NCI-H2196 (cell line): ENCODE results near the gene PIH1D1.
"Not testable (repeated sequence)": the region's sequence is repeated elsewhere in the genome, so short reads cannot be mapped to it uniquely, and the experiment has no call there.

Experiments used
- DNase-seq: peaks from one replicate; lab custom pipeline; 2025; ENCODE audit not compliant: unreplicated experiment; lab: John Stamatoyannopoulos, UW

The PIH1D1 gene

DNA sequence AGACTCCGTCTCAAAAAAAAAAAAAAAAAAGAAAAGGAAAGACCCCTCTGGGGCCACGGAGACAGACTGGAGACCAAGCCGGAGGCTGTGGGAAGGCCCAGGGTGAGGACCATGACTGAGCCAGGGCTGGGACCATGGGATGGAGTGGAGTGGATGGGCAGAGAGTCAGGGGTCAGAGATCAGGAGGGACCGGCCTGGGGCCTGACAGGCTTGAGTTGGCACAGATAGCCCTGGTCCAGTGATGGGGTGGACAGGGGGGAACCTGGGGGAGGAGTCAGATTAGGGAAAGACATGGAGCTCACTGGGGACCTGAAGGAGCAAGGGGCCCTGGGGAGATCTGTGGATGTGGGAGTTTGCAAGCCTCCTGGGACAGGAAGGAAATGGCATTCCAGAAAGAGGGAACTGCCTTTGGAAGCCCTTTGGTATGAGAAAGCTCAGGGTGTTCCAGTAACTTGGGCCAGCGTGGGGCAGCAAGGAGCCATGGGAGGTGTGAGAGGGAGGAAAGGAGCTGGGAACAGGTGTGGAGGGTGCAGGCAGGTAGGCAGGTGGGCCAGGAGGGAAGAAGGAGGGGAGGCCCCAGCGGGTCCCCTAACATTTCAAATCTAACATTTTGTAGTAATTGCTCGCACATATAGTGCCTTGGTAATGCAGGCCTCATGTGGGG lies 29.5 kb upstream of the PIH1D1 start:
- no peak for DNase-seq

DNA sequence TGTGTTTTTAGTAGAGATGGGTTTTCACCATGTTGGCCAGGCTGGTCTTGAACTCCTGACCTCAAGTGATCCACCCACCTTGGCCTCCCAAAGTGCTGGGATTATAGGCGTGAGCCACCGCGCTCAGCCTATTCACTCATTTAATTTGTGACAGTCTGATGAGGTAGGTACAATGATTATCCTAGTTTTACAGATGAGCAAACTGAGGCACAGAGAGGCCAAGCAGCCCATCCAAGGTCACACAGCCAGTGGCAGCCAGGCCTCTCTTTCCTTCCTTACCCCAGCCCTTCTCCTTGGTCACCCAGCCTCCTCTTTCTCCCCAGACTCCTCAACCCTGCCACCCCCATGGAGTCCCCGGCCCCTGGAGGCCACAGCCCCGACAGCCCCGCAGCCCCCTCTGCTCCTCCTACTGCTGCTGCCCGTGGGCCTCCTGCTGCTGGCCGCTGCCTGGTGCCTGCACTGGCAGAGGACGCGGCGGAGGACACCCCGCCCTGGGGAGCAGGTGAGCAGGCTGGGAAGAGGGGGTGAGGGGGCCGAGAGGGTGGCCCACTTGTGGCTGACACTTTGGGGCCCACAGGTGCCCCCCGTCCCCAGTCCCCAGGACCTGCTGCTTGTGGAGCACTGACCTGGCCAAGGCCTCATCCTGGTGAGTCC lies 28.5 kb upstream of the PIH1D1 start:
- DNase-seq: no peak

DNA sequence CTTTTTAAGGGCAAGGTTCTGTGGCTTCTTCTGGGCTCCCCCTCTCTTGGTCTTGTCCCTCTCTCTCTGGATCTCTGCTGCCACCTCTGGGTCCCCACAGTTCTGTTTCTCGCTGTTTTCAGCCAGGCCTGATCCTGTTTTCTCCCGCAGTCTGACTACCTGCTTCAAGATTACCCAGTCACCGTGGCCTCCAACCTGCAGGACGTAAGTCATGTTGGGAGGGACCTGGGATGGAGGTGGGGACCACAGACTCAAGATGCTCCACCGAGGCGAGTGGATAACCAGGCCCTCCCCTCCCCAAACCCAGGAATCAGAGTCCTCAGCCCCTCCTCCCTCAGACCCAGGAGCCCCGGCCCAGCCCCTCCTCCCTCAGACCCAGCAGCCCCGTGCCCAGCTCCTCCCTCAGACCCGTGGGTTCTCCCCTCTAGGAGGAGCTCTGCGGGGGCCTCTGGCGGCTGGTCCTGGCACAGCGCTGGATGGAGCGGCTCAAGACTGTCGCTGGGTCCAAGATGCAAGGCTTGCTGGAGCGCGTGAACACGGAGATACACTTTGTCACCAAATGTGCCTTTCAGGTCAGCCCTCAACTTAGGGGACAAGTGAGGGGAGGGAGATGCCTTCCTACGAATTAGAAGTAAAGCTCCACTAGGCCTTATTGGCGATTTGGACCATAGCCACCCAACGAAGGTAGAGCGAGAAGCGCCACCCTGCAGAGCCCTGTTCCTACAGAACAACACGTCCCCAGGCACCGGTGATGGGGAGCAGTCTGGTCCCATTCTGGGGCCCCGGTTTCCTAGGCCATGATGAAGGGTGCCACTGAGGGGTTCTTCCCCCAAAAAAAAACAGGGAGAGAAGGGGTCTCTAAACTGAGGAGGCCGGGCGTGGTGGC lies 24.6 kb upstream of the PIH1D1 start:
- DNase-seq: no peak

DNA sequence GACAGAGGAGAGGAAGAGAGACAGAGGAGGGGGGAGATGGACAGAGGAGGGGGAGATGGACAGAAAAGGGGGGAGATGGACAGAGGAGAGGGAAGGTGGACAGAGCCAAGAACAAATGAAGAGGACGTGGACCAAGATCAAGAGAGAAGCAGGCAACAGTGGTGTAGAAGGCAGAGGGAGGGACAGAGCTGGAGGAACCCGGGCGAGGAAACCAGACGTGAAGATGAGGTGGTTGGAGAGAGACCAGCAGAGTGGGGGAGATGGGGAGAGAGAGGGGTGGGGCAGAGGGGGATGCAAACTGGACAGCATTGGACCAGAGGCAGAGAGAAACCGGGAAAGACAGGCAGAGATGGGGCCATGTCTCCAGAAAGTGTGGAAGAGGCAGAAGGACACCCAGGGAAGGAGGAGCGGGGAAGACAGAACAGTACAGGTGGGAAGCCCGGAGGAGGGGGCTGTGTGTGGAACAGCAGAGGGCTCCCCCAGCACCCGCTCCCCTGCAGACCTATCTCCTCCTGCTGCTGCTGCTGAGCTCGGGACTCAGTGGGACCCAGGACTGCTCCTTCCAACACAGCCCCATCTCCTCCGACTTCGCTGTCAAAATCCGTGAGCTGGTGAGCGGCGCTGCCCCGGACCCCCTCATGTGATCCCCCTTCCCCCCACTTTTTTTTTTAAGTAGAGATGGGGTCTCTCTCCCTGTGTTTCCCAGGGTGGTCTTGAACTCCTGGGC lies 23.7 kb upstream of the PIH1D1 start:
- DNase-seq: no peak

DNA sequence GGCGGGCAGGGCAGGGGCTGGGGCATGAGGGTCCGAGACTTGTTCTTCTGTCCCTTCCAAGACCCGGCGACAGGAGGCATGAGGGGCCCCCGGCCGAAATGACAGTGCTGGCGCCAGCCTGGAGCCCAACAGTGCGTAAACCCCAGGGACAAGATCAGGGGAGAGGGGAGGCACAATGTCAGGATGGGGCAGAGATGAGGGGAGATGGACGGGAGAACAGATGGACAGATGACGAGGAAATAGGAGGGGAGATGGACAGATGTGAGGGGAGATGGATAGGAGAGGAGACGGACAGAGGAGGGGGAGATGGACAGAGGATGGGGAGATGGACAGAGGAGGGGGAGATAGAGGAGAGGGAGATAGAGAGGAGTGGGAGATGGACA lies 22.9 kb upstream of the PIH1D1 start:
- DNase-seq: no peak

DNA sequence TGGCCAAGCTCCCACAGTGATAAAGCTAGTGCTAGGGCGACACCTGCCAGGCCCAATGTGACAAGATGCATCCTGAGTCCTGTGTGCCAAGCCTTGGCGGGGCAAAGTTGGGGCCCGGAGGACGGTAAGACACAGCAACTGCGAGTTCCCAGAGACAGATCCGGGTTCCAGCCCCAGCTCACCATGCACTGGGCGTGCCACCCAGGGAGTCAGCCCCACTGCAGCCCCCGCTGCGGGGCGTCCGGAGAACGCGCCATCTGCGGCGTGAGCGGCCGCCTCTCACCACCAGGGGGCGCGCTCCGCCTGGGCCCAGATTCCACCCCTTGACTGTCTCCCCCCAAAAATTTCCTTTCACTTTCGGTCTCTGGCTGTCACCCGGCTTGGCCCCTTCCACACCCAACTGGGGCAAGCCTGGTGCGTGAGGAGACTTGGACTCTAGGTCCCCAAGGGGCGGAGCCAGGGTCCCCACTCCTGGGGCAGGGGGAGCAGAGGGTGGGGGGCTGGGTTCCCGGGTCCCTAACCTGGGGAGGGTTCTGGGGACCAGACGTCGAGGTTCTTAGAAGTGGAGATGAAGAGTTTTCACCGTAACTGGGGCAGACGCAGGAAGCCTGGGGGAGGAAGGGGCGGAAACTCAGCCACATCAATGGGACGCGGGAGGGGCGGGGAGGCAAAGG lies 22.4 kb upstream of the PIH1D1 start, which contains the start of gene FLT3LG:
Gene FLT3LG (plus strand): TSS at position 348 of the 674 bp plus-strand sequence. CDS start 425 bp downstream, outside the sequence.
- peak; percentile 79 for DNase-seq

- not testable (repeated sequence) for DNase-seq
Observed at GRCh38 chr19:49473501-49473867, 21.9 kb upstream of the PIH1D1 start.

GRCh38 chr19:49472936-49473335 lies 21.3 kb upstream of the PIH1D1 start:
- DNase-seq: no peak

DNA sequence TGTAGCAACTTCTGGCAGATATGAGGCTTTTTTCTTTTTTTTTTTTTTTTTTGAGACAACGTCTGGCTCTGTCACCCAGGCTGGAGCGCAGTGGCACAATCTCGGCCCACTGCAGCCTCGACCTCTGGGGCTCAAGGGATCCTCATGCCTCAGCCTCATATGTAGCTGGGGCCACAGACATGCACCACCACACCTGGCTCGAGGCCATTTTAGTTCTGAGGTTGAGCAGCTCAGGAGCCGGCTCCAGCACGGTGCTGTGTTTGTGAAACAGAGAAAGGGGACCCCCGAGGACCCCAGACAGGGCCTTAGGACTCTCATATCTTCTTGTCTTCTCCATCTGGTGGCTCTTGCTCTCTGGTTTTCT lies 19.0 kb upstream of the PIH1D1 start:
- DNase-seq: no peak

DNA sequence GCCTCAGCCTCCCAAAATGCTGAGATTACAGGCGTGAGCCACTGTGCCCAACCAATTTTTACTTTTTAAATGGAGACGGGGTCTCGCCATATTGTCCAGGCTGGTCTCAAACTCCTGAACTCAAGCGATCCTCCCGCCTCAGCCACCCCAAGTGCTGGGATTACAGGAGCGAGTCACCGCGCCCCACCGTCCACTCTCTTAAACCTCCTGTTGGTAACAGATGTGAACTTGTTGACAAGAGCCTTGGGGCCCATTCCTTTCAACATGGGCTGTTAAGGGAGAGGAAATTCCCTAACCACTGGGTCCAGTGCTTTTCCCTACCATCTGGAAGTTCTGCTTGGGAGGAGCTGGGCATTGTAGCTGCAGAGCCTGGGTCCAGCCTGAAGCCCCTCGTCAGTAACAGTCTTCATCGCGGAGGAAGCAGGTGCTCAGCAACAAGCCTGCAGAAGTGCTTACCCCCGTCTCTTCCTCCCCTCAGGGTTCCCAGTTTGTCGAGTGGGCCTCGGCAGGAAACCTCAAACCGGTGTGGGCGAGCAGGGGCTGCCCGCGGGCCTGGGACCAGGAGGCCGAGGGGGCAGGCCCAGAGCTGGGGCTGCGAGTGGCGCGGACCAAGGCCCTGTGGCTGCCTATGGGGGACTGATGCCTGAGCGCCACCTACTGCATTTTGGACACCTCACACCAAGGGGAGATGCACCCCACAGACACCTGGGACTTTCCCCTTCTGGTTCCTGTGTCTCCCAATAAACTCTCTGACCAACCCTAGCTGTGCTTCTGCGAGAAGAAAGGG lies 18.4 kb upstream of the PIH1D1 start:
- no peak for DNase-seq

GRCh38 chr19:49468746-49469447 lies 17.3 kb upstream of the PIH1D1 start:
- DNase-seq: peak; percentile 47

GRCh38 chr19:49468199-49468598 lies 16.6 kb upstream of the PIH1D1 start:
- no peak for DNase-seq

- DNase-seq: no peak
Observed at GRCh38 chr19:49465371-49465770, 13.8 kb upstream of the PIH1D1 start.

- DNase-seq: no peak
Observed at GRCh38 chr19:49463960-49464740, 12.5 kb upstream of the PIH1D1 start.

DNA sequence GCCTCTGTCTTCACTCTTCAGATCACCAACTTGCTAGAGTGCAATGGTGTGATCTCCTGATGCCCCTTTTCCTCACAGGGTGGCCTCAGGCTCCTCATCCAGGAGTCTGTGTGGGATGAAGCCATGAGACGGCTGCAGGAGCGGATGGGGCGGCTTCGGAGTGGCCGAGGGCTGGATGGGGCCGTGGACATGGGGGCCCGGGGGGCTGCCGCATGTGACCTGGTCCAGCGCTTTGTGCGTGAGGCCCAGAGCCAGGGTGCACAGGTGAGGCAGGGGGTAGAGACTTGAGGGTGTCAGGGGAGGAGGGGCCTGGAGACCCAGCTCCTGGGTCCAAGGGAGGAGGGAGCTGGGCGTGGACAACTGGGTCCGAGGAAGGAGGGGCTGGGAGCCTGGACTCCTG lies 10.9 kb upstream of the PIH1D1 start:
- DNase-seq: no peak

DNA sequence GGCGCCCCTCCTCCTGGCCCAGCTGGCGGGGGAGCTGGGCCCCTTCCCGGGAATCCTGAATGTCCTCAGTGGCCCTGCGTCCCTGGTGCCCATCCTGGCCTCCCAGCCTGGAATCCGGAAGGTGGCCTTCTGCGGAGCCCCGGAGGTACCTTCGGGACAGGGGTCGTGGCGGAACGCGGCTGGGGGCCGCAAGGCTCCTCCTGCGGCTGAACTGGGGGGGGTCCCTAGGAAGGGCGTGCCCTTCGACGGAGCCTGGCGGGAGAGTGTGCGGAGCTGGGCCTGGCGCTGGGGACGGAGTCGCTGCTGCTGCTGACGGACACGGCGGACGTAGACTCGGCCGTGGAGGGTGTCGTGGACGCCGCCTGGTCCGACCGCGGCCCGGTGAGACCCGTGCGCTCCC lies 10.0 kb upstream of the PIH1D1 start:
- DNase-seq: no peak

GRCh38 chr19:49461130-49461529 lies 9.5 kb upstream of the PIH1D1 start:
- not testable (repeated sequence) for DNase-seq

- no peak for DNase-seq
Observed at GRCh38 chr19:49459388-49459787, 7.8 kb upstream of the PIH1D1 start.

GRCh38 chr19:49458567-49458903 lies 6.9 kb upstream of the PIH1D1 start:
- DNase-seq: no peak
